HCT116 (cell line): ENCODE measurements around the gene SERPINA3. TPM values are rescaled to one million over a fixed set of nuclear protein-coding genes. Genes with fewer than 3 reads are reported as not detected.

Experiments
- ATAC-seq: fragments of 200-7000 bp; cut with Tn5 transposase; 2 replicates; pipeline ENCODE4 v1.9.1; 2020; ENCODE audit warnings: mild to moderate bottlenecking, moderate library complexity
- BruUV-seq: library from RNA; stranded (reverse); fragments of 400-500 nt; replicated peaks from 2 replicates; lab custom pipeline; 2021; lab: Mats Ljungman, UMichigan
- CTCF ChIA-PET: fragments of 300-600 bp; sonication (Branson Sonifier 250); formaldehyde crosslinking; loops from one replicate; lab custom pipeline; 2021; ENCODE audit warnings: antibody characterized with exemption; lab: Charles Lee
- POLR2A ChIA-PET: fragments of 300-600, 350-600 bp; sonication (Branson Sonifier 250); formaldehyde crosslinking; loops from one replicate; lab custom pipeline; 2021; ENCODE audit warnings: antibody characterized with exemption; lab: Charles Lee
- RAD21 ChIA-PET, 2 experiments: fragments of 300-600 bp; sonication (Branson Sonifier 250); formaldehyde crosslinking; loops; one replicate each; lab custom pipeline; 2023; ENCODE audit warnings: low total read pairs in 2 of 2; ENCODE audit not compliant: uncharacterized antibody in 2 of 2, unreplicated experiment in 2 of 2, low non-redundant PET in 1 of 2; lab: Charles Lee
- DNase-seq: peaks from one replicate; pipeline ENCODE4 v3.0.0-alpha.2; 2010; ENCODE audit warnings: low read depth, low spot score
- H2AFZ ChIP-seq: fragments of 200-600 bp; shearing (Covaris generic), sonication (generic); 2 replicates; pipeline ENCODE4 v1.6.1; 2017; ENCODE audit warnings: low read depth, mixed run types, mixed read lengths, antibody characterized with exemption, low read length; ENCODE audit not compliant: poor library complexity, severe bottlenecking
- H3K27ac ChIP-seq: 2 replicates; pipeline ENCODE4 v1.5.1; 2012; ENCODE audit warnings: low read depth, low read length
- H3K27me3 ChIP-seq: fragments of 200-600 bp; sonication (generic); 2 replicates; pipeline ENCODE4 v1.6.1; 2016; ENCODE audit warnings: mixed run types, low read length, mixed read lengths; ENCODE audit not compliant: insufficient read depth
- H3K36me3 ChIP-seq, 2 experiments: fragments of 200-500 bp in 1 of 2; fragments of 200-600 bp in 1 of 2; sonication (Bioruptor generic) in 1 of 2; sonication (generic) in 1 of 2; 2 replicates each; pipeline versions ENCODE4 v1.5.1 to v1.6.1; 2014 to 2016; ENCODE audit warnings: low read length in 2 of 2, inconsistent platforms in 1 of 2, mixed read lengths in 1 of 2, mixed run types in 1 of 2; ENCODE audit not compliant: insufficient read depth in 2 of 2, control insufficient read depth in 1 of 2
- H3K4me1 ChIP-seq, 2 experiments: fragments of 200-600 bp in 1 of 2; sonication (generic) in 1 of 2; 2 replicates each; pipeline versions ENCODE4 v1.5.1 to v1.6.1; 2012 to 2017; ENCODE audit warnings: low read length in 2 of 2, inconsistent platforms in 1 of 2, mild to moderate bottlenecking in 1 of 2, mixed read lengths in 1 of 2, mixed run types in 1 of 2, moderate library complexity in 1 of 2; ENCODE audit not compliant: insufficient read depth in 2 of 2, control insufficient read depth in 1 of 2
- H3K4me2 ChIP-seq: fragments of 200-600 bp; sonication (generic); 2 replicates; pipeline ENCODE4 v1.6.1; 2017; ENCODE audit warnings: mixed run types, low read length, mixed read lengths
- H3K4me3 ChIP-seq, 2 experiments: fragments of 200-600 bp in 1 of 2; sonication (generic) in 1 of 2; replicated peaks in 1 of 2; 2 replicates each; pipeline ENCODE4 v1.5.1; 2011 to 2016; ENCODE audit warnings: low read length in 2 of 2, control low read depth in 1 of 2, low read depth in 1 of 2, mild to moderate bottlenecking in 1 of 2, mixed read lengths in 1 of 2, mixed run types in 1 of 2
- H3K79me2 ChIP-seq: fragments of 200-600 bp; sonication (generic); 2 replicates; pipeline ENCODE4 v1.6.1; 2017; ENCODE audit warnings: mild to moderate bottlenecking, mixed run types, low read length, moderate library complexity, mixed read lengths; ENCODE audit not compliant: insufficient read depth
- H3K9ac ChIP-seq: fragments of 200-600 bp; sonication (generic); 2 replicates; pipeline ENCODE4 v1.6.1; 2016; ENCODE audit warnings: low read length, mixed read lengths
- H3K9me2 ChIP-seq: fragments of 200-600 bp; sonication (generic), shearing (Covaris generic); 2 replicates; pipeline ENCODE4 v1.6.1; 2017; ENCODE audit warnings: mixed run types, mild to moderate bottlenecking, moderate library complexity; ENCODE audit not compliant: insufficient read depth
- H3K9me3 ChIP-seq, 2 experiments: fragments of 200-500 bp in 1 of 2; fragments of 200-600 bp in 1 of 2; sonication (Bioruptor generic) in 1 of 2; sonication (generic) in 1 of 2; 2 replicates each; pipeline ENCODE4 v1.6.1; 2014 to 2017; ENCODE audit warnings: low read length in 2 of 2, mixed read lengths in 2 of 2, inconsistent platforms in 1 of 2, low read depth in 1 of 2, mild to moderate bottlenecking in 1 of 2, mixed run types in 1 of 2, moderate library complexity in 1 of 2; ENCODE audit not compliant: control insufficient read depth in 1 of 2, insufficient read depth in 1 of 2
- H4K20me1 ChIP-seq: fragments of 200-600 bp; sonication (generic), shearing (Covaris generic); 2 replicates; pipeline ENCODE4 v1.6.1; 2017; ENCODE audit warnings: mixed run types, mild to moderate bottlenecking, moderate library complexity; ENCODE audit not compliant: insufficient read depth
- CBX3 ChIP-seq: IDR thresholded peaks from 2 replicates; pipeline ENCODE4 v1.6.1; 2012; ENCODE audit warnings: low read depth
- CEBPB ChIP-seq: IDR thresholded peaks from 2 replicates; pipeline ENCODE4 v1.6.1; 2012; ENCODE audit warnings: low read depth
- EGR1 ChIP-seq: IDR thresholded peaks from 2 replicates; pipeline ENCODE4 v1.6.1; 2012; ENCODE audit warnings: low read depth
- ELF1 ChIP-seq: IDR thresholded peaks from 2 replicates; pipeline ENCODE4 v1.6.1; 2012; ENCODE audit warnings: low read depth, borderline replicate concordance
- EZH2 ChIP-seq: fragments of 200-600 bp; sonication (generic); IDR thresholded peaks from 2 replicates; pipeline ENCODE4 v1.6.1; 2017; ENCODE audit warnings: antibody characterized with exemption, mixed run types
- EZH2phosphoT487 ChIP-seq: fragments of 200-600 bp; IDR thresholded peaks from 2 replicates; pipeline ENCODE4 v1.6.1; 2018; ENCODE audit warnings: antibody characterized with exemption, borderline replicate concordance
- MAX ChIP-seq: IDR thresholded peaks from 2 replicates; pipeline ENCODE4 v1.6.1; 2012
- RAD21 ChIP-seq: IDR thresholded peaks from 2 replicates; pipeline ENCODE4 v1.6.1; 2012; ENCODE audit warnings: low read depth, mild to moderate bottlenecking
- REST ChIP-seq: IDR thresholded peaks from 2 replicates; pipeline ENCODE4 v1.6.1; 2012; ENCODE audit warnings: low read depth
- SP1 ChIP-seq: IDR thresholded peaks from 2 replicates; pipeline ENCODE4 v1.6.1; 2012; ENCODE audit warnings: low read depth
- TCF7L2 ChIP-seq: IDR thresholded peaks from 2 replicates; pipeline ENCODE4 v1.7.0; 2011; ENCODE audit warnings: borderline replicate concordance, inconsistent platforms; ENCODE audit not compliant: insufficient read depth, insufficient read length; ENCODE audit errors: extremely low read depth
- YY1 ChIP-seq: IDR thresholded peaks from 2 replicates; pipeline ENCODE4 v1.6.1; 2011; ENCODE audit warnings: low read length, low read depth, moderate library complexity, mild to moderate bottlenecking; ENCODE audit not compliant: insufficient replicate concordance; ENCODE audit errors: extremely low read depth
- intact Hi-C: fragments of 100-400 bp; cut with micrococcal nuclease; formaldehyde crosslinking; loops from 2 replicates; pipeline ENCODE4 v1.10.0; 2022
- total RNA-seq: library from RNA; stranded (reverse); gene quantifications from one replicate; pipeline ENCODE4 v1.2.1, GENCODE V29; 2021; ENCODE audit not compliant: unreplicated experiment
- TF ChIP-seq, protein P1 (sequence below), 3 experiments: fragments of 200-600 bp in 1 of 3; sonication (generic) in 1 of 3; IDR thresholded peaks in 2 of 3; conservative IDR thresholded peaks in 1 of 3; 2 replicates each; pipeline ENCODE4 v1.5.1; 2012 to 2017; ENCODE audit warnings: low read depth in 2 of 3, low read length in 2 of 3, antibody characterized with exemption in 1 of 3, borderline replicate concordance in 1 of 3, control low read depth in 1 of 3, mild to moderate bottlenecking in 1 of 3, mixed read lengths in 1 of 3, mixed run types in 1 of 3, moderate library complexity in 1 of 3; ENCODE audit not compliant: insufficient read depth in 1 of 3
- TF ChIP-seq, protein P2 (sequence below): IDR thresholded peaks from 2 replicates; pipeline ENCODE4 v1.6.1; 2012

Gene SERPINA3
- total RNA-seq, 1 experiment from 2014 or later: 4.3 TPM

GRCh38 chr14:94633121-94633520 is 20.9 kb downstream of the SERPINA3 start:
- H3K27ac ChIP-seq: no peak overlapping the region
- CTCF ChIA-PET: interaction anchor here (0.6 kb wide), 1 partner anchor 84 kb away, joined by 3 read pairs; no protein-coding TSS in a partner anchor
- no peaks in the 10 kb centered on the region for H3K36me3 ChIP-seq
- no peak overlapping the region for H3K4me2 ChIP-seq
- H3K9me3 ChIP-seq: no peaks in the 10 kb centered on the region
- H3K9me2 ChIP-seq: no peaks in the 10 kb centered on the region
- H4K20me1 ChIP-seq: no peaks in the 10 kb centered on the region
- no peak overlapping the region for H3K9ac ChIP-seq
- no peak for ATAC-seq
- no peak for DNase-seq
- H3K27me3 ChIP-seq: peaks cover 23% of the 10 kb centered on the region; the same call in 1 of the 2 replicates
- no peaks in the 10 kb centered on the region for H3K79me2 ChIP-seq
- BruUV-seq: no TSS peak
- TF ChIP-seq EZH2: no peak
- no peak for TF ChIP-seq RAD21
- TF ChIP-seq, protein P1, sequence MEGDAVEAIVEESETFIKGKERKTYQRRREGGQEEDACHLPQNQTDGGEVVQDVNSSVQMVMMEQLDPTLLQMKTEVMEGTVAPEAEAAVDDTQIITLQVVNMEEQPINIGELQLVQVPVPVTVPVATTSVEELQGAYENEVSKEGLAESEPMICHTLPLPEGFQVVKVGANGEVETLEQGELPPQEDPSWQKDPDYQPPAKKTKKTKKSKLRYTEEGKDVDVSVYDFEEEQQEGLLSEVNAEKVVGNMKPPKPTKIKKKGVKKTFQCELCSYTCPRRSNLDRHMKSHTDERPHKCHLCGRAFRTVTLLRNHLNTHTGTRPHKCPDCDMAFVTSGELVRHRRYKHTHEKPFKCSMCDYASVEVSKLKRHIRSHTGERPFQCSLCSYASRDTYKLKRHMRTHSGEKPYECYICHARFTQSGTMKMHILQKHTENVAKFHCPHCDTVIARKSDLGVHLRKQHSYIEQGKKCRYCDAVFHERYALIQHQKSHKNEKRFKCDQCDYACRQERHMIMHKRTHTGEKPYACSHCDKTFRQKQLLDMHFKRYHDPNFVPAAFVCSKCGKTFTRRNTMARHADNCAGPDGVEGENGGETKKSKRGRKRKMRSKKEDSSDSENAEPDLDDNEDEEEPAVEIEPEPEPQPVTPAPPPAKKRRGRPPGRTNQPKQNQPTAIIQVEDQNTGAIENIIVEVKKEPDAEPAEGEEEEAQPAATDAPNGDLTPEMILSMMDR (IDR thresholded peaks at IDR 0.05 in 2 of 3, conservative IDR thresholded peaks at IDR 0.05 in 1 of 3; ENCODE audit: borderline replicate concordance in 1 of 3, insufficient read depth in 1 of 3, low read depth in 2 of 3, low read length in 2 of 3): no peak
- TF ChIP-seq SP1: no peak
- no peak for TF ChIP-seq ELF1
- no peak for TF ChIP-seq EGR1
- TF ChIP-seq CEBPB: no peak
- TF ChIP-seq MAX: no peak
- no peak for TF ChIP-seq REST
- TF ChIP-seq, protein P2, sequence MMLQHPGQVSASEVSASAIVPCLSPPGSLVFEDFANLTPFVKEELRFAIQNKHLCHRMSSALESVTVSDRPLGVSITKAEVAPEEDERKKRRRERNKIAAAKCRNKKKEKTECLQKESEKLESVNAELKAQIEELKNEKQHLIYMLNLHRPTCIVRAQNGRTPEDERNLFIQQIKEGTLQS: no peak
- TF ChIP-seq YY1: no peak
- no peak for TF ChIP-seq TCF7L2
- TF ChIP-seq EZH2phosphoT487: no peak
- TF ChIP-seq CBX3: no peak
- TF ChIP-seq, all 23 proteins: peak for 0
- H3K4me1 ChIP-seq: no peaks in the 10 kb centered on the region
- POLR2A ChIA-PET: no interaction called here
- intact Hi-C loops: no loop called here
- RAD21 ChIA-PET: no interaction called here
- H3K4me3 ChIP-seq: no peak overlapping the region
- H2AFZ ChIP-seq: no peak overlapping the region
